ENCODE measurements around the gene DBNDD2. TPM values are rescaled to one million over a fixed set of nuclear protein-coding genes. Genes with fewer than 3 reads are reported as not detected.

Gene DBNDD2
- total RNA-seq, 2 experiments from 2014 or later = 9.0 to 10.5 TPM

DNA sequence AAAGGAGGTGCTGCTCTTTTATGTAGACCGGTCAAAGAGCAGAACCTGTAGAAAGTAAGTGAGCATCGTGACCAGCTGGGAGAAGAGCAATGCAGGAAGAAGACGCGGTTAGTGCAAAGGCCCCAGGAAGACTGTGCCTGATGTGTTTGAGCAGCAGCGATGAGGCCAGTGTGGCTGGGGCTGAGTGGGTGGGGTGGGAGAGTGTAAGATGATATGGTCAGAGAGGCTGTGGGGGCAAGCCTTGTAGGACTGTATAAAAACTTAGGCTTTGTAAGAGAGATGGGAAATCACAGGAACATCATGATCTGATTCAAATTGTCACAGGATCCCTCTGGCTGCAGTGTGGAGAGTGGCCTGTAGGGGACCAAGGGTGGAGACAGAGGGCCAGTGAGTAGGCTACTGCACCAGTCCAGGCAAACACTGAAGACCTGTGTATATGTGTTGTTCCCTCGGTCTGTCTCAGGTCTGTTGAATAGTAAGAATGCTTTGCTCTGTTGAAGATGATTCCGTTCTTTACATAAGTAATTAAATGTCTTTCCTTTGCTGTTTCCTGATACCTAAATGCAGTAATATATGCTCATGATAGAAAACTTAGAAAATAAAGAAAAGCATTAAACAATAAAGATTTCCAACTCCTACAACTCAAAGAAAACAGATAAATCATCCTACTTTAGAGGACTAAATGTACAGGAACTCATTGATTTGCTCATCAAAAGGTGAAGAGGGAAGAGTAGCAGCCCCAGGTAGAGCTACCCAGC lies 37.9 kb downstream of the DBNDD2 start:
- H3K4me3 Mint-ChIP-seq = no peak overlapping the region
- peak; percentile 40 for DNase-seq
- peaks cover 34% of the 10 kb centered on the region for H3K4me1 Mint-ChIP-seq
- ChIA-PET POLR2A (no interaction called here), CTCF (interaction anchor here (0.8 to 1.6 kb wide), 6 partner anchors 9 to 154 kb away, joined by 3 to 5 read pairs (median 4); no protein-coding TSS in a partner anchor)
- peaks cover 28% of the 10 kb centered on the region for H3K27me3 Mint-ChIP-seq
- H3K27ac Mint-ChIP-seq = no peak overlapping the region
- H3K9me3 Mint-ChIP-seq = no peaks in the 10 kb centered on the region
- no peaks in the 10 kb centered on the region for H3K36me3 Mint-ChIP-seq (ENCODE audit: low read depth)

DNA sequence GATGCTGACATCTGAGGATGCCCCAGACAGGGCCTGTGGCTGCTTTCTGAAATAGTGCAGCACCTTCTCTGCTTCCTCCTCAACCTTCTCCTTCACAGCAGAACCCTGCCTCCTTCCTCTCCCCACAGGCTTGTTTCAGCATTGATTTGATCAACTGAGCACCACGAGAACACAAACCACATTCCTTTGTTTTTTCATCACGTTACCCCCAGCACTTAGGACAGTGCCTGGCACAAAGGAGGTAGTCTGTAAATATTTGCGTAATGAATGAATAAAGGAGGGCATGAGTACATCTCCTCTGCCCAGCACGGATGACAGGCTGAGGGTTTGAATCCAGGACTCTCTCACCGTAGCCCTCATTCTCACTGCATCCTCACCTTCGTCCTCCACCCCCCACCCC lies 40.2 kb downstream of the DBNDD2 start:
- Mint-ChIP-seq H3K27ac (no peak overlapping the region), H3K36me3 (ENCODE audit: low read depth) (no peaks in the 10 kb centered on the region), H3K4me3 (no peak overlapping the region), H3K9me3 (no peaks in the 10 kb centered on the region), H3K27me3 (peaks cover 25% of the 10 kb centered on the region), H3K4me1 (peaks cover 34% of the 10 kb centered on the region)
- no peak for DNase-seq
- CTCF ChIA-PET = interaction anchor here (0.9 to 2.9 kb wide), 3 partner anchors 11 to 155 kb away, joined by 3 to 13 read pairs (median 6); no protein-coding TSS in a partner anchor
- POLR2A ChIA-PET = no interaction called here

DNA sequence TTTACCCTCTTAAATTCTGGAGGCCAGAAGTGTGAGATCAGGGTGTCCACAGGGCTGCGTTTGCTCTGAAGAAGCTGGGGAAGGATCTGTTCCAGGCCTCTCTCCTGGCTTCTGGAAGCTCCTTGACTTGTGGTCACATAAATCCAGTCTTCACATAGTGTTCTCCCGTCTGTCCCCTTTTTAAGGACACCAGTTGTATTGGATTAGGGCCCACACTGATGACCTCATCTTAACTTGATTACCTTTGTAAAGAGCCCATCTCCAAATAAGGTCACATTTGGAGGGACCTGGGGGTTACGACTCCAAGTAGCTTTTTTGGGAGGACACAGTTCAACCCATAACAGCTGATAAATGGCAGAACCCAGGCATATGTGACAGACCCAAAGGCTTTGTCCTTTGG lies 41.4 kb downstream of the DBNDD2 start:
- POLR2A ChIA-PET = interaction anchor here (1.2 kb wide), 1 partner anchor 88 kb away, joined by 3 read pairs; no protein-coding TSS in a partner anchor
- CTCF ChIA-PET = interaction anchor here (0.7 to 2.9 kb wide), 12 partner anchors 12 to 156 kb away, joined by 3 to 13 read pairs (median 4); partner anchors contain the start of gene SYS1
- Mint-ChIP-seq H3K9me3 (no peaks in the 10 kb centered on the region), H3K36me3 (ENCODE audit: low read depth) (no peaks in the 10 kb centered on the region), H3K4me3 (no peak overlapping the region), H3K27me3 (peaks cover 24% of the 10 kb centered on the region), H3K27ac (no peak overlapping the region), H3K4me1 (peaks cover 22% of the 10 kb centered on the region)
- DNase-seq = no peak

DNA sequence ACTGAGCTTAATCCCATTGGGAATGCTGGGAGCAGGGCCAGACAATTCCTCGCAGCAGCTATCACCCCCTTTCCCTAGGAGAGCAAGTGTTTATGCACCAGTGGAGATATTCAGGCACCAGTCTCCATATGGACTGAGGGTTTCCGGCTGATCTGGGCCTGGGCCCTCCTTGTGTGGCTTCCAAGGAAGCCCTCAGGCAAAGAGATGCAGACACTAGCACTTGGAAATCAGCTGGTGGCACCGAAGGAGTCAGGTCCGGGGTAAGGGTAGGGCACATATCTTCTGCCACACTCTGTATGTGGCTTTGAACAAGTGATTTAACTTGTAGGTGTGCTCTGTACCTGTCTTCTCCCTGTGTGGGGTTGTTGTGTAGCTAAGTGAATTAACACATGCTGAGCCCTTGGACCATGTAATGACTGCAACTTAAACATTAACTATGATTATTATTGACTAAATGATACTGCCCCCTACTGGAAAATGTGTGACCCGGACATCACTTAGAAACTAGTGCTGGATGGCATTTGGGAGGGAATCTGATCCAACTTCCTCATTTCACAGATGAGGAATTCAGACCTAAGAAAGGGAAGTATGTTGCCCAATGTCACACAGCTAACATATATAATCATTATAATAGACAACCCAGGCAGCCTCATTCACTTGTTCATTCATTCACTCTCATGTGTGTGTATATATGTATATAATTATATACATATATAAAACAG lies 42.2 kb downstream of the DBNDD2 start:
- no peak overlapping the region for H3K4me3 Mint-ChIP-seq
- peaks cover 18% of the 10 kb centered on the region for H3K27me3 Mint-ChIP-seq
- peak; percentile 42 for DNase-seq
- CTCF ChIA-PET = interaction anchor here (0.7 to 2.9 kb wide), 12 partner anchors 12 to 157 kb away, joined by 3 to 13 read pairs (median 4); partner anchors contain the start of gene SYS1
- no peaks in the 10 kb centered on the region for H3K36me3 Mint-ChIP-seq (ENCODE audit: low read depth)
- POLR2A ChIA-PET = interaction anchor here (1.2 kb wide), 1 partner anchor 89 kb away, joined by 3 read pairs; no protein-coding TSS in a partner anchor
- H3K27ac Mint-ChIP-seq = no peak overlapping the region
- H3K9me3 Mint-ChIP-seq = no peaks in the 10 kb centered on the region
- H3K4me1 Mint-ChIP-seq = peaks cover 14% of the 10 kb centered on the region

DNA sequence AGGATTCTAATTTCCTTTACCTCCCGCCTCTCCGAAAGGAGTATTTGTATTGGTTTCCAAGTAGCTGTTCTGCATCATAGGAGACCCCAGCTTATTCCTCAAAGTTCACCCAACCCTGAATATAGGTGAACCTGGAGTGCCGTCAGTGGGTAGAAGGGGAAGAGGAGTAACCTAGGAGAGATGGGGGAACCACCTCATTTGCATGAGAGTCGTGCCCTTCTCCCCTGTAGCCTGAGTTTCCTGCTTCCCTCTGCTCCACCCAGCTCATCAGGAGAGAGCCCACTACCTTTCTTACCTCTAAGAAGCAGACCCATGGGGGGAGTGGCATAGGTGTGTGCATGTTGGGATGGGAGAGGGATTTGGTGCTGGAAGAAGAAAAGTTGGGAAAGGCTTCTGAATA lies 44.1 kb downstream of the DBNDD2 start:
- no peaks in the 10 kb centered on the region for H3K36me3 Mint-ChIP-seq (ENCODE audit: low read depth)
- H3K9me3 Mint-ChIP-seq = no peaks in the 10 kb centered on the region
- no peak for DNase-seq
- H3K4me3 Mint-ChIP-seq = no peak overlapping the region
- peaks cover 4% of the 10 kb centered on the region for H3K4me1 Mint-ChIP-seq
- CTCF ChIA-PET = interaction anchor here (0.9 to 3.8 kb wide), 8 partner anchors 12 to 133 kb away, joined by 3 to 15 read pairs (median 4); partner anchors contain the start of gene SYS1
- H3K27me3 Mint-ChIP-seq = peaks cover 4% of the 10 kb centered on the region
- POLR2A ChIA-PET = no interaction called here
- no peak overlapping the region for H3K27ac Mint-ChIP-seq

DNA sequence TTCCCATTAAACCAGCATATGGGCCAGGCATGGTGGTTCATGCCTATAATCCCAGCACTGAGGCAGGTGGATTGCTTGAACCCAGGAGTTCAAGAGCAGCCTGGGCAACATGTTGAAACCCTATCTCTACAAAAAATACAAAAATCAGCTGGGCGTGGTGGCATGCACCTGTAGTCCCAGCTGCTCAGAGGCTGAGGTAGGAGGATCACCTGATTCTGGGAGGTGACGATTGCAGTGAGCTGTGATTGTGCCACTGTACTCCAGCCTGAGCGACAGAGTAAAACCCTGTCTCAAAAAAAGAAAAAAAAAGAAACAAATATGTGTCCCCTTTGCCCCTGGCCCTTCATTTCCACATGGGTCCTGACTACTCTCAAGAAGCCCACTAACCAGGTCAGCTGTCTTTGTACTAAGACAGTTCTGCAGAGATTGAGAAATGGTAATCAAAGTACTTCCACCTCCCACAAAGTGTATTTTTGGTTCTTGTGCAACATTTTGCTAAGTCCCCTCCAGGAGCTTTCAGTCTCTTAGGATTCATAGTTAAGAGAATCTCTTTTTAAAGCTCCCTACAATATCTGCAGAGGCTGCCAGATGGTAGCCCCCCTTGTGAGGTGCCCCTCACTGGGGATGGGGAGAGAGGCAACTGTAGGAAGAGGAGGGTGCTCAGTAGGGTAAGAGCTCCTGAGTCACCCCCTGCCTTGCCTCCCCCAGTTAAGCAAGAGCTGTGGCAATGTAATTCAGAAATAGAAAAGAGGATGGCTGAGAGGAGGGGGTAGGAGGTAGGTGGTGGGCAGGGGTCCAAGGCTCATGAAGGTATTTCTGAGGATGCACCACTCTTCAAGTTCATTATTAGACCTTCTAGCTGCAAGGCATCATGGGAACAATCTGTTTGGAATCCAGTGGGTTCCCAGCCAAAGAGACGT lies 44.9 kb downstream of the DBNDD2 start:
- POLR2A ChIA-PET = no interaction called here
- Mint-ChIP-seq H3K9me3 (no peaks in the 10 kb centered on the region), H3K27ac (no peak overlapping the region), H3K27me3 (peaks cover 3% of the 10 kb centered on the region), H3K4me3 (no peak overlapping the region), H3K36me3 (ENCODE audit: low read depth) (no peaks in the 10 kb centered on the region), H3K4me1 (peaks cover 3% of the 10 kb centered on the region)
- DNase-seq = no peak
- CTCF ChIA-PET = interaction anchor here (0.9 to 3.8 kb wide), 10 partner anchors 12 to 318 kb away, joined by 3 to 15 read pairs (median 4); partner anchors contain the start of gene SYS1

DNA sequence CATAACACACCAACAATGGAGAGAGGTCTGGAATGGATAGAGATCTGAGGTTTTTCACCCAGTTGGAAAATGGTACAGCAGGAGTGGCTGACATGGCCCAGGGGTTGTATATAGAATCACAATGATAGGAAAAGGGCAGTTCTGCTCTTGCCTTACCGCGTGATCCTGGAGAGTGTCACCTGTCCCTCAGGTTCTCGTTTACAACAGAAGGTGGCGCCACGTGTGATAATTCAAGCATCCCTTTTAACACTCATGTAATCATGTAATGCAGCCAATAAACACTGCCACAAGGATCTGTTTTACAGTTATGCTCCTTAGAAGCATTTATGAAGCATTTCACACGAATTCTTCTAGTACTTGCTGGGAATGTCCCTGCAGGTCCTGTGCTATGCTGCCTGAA lies 48.5 kb downstream of the DBNDD2 start:
- ChIA-PET CTCF (interaction anchor here (2.0 kb wide), 1 partner anchor 315 kb away, joined by 7 read pairs; no protein-coding TSS in a partner anchor), POLR2A (interaction anchor here (0.6 kb wide), 1 partner anchor 315 kb away, joined by 3 read pairs; no protein-coding TSS in a partner anchor)
- H3K27me3 Mint-ChIP-seq = peaks cover 16% of the 10 kb centered on the region
- no peak overlapping the region for H3K4me3 Mint-ChIP-seq
- peak; percentile 59 for DNase-seq
- H3K36me3 Mint-ChIP-seq (ENCODE audit: low read depth) = no peaks in the 10 kb centered on the region
- no peak overlapping the region for H3K27ac Mint-ChIP-seq
- no peaks in the 10 kb centered on the region for H3K9me3 Mint-ChIP-seq
- no peaks in the 10 kb centered on the region for H3K4me1 Mint-ChIP-seq

DNA sequence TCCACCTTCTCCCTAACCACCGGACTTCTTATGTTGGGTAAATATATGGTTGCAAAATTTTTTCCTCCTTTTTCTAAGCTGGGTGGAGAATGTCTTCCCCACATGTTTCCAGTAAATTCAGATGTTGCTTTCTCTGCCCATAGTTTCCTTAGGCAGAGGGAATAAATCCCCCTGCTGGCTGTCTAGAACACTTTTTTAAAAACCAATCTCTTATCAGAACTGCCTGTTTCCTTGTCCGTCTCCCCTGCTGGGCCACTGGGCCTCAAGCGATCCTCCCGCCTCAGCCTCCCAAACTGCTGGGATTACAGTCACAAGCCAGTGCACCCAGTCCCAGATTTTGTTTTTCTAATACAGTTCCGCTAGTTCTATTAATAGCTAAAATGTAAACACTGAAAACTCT lies 51.5 kb downstream of the DBNDD2 start:
- no peaks in the 10 kb centered on the region for H3K4me1 Mint-ChIP-seq
- no peak overlapping the region for H3K27ac Mint-ChIP-seq
- ChIA-PET POLR2A (no interaction called here), CTCF (interaction anchor here (1.3 kb wide), 1 partner anchor 139 kb away, joined by 4 read pairs; no protein-coding TSS in a partner anchor)
- DNase-seq = no peak
- no peaks in the 10 kb centered on the region for H3K36me3 Mint-ChIP-seq (ENCODE audit: low read depth)
- no peak overlapping the region for H3K4me3 Mint-ChIP-seq
- peaks cover 23% of the 10 kb centered on the region for H3K27me3 Mint-ChIP-seq
- H3K9me3 Mint-ChIP-seq = no peaks in the 10 kb centered on the region

Small RNAs within 50 kb of the gene (microRNA-seq; reads per million reads assigned to microRNA genes)
- gene MIR6812 (ENCODE audit: borderline microRNAs expressed, borderline replicate concordance) = 0.63 reads per million

Other genes starting within 250 kb of the DBNDD2 start
- gene PI3, start 233.4 kb upstream of the DBNDD2 start, total RNA-seq = not detected
- gene SEMG1, start 201.3 kb upstream of the DBNDD2 start, total RNA-seq = not detected
- gene SEMG2, start 186.9 kb upstream of the DBNDD2 start, total RNA-seq = not detected
- under 1 TPM in 1 of 2 experiments, not detected in 1; 0.37 TPM for gene SLPI, start 153.7 kb upstream of the DBNDD2 start, total RNA-seq
- gene RBPJL, start 101.4 kb upstream of the DBNDD2 start, total RNA-seq = not detected
- gene MATN4, start 100.0 kb upstream of the DBNDD2 start, total RNA-seq = under 1 TPM; 0.17 to 0.25 TPM
- gene SDC4, start 59.9 kb upstream of the DBNDD2 start, total RNA-seq = 1 to 10 TPM; 7.5 to 8.1 TPM
- 10 to 100 TPM; 23.9 to 25.6 TPM for gene SYS1, start 45.1 kb upstream of the DBNDD2 start, total RNA-seq
- gene TP53TG5, start 30.0 kb upstream of the DBNDD2 start, total RNA-seq = not detected
- 10 to 100 TPM; 66.3 to 77.9 TPM for gene PIGT, start 7.9 kb downstream of the DBNDD2 start, total RNA-seq
- not detected for gene WFDC2, start 61.5 kb downstream of the DBNDD2 start, total RNA-seq
- gene SPINT3, start 107.3 kb downstream of the DBNDD2 start, total RNA-seq = not detected
- not detected for gene WFDC6, start 131.2 kb downstream of the DBNDD2 start, total RNA-seq
- gene EPPIN, start 139.1 kb downstream of the DBNDD2 start, total RNA-seq = not detected
- gene WFDC8, start 171.0 kb downstream of the DBNDD2 start, total RNA-seq = not detected
- gene WFDC10A, start 221.4 kb downstream of the DBNDD2 start, total RNA-seq = not detected
- gene WFDC9, start 223.0 kb downstream of the DBNDD2 start, total RNA-seq = not detected

All from activated CD4-positive, alpha-beta T cell treated with anti-CD3 and anti-CD28 coated beads, Interleukin-2, amount 10 ng/mL, durations not matched to agents 7 days and 5 days (primary cell).